Measurements from ENCODE around the gene KCNJ1. TPM values are rescaled to one million over a fixed set of nuclear protein-coding genes. Genes with fewer than 3 reads are reported as not detected.

KCNJ1 gene
- total RNA-seq, 4 donors from 2014 or later, result not detected

GRCh38 chr11:128859563-128860441 is 7.3 kb downstream of the KCNJ1 start:
- 42% methylated on average over 29 of the region's 33 CpGs for WGBS
- DNase-seq (ENCODE audit: extremely low spot score), result no peak
- Histone ChIP-seq H3K27me3 (peaks cover 0 to 17% (median 0%) of the 10 kb centered on the region in 4 donors), H3K4me1 (peaks cover 0 to 7% (median 0%) of the 10 kb centered on the region in 4 donors), H3K27ac (replicated peaks in 1 of 4) (no peak overlapping the region), H3K4me3 (no peak overlapping the region), H3K36me3 (no peaks in the 10 kb centered on the region), H3K9me3 (no peaks in the 10 kb centered on the region)
- intact Hi-C loops (cut with DNase I), result no loop called here
- TF ChIP-seq POLR2A (IDR thresholded peaks at IDR 0.05; ENCODE audit: low read depth), result no peak
- no peak for TF ChIP-seq POLR2AphosphoS5 (IDR thresholded peaks at IDR 0.05)
- peak; percentile 47 to 83 (median 59) for TF ChIP-seq CTCF (IDR thresholded peaks at IDR 0.05)
- no peak for TF ChIP-seq EP300 (IDR thresholded peaks at IDR 0.05)

DNA sequence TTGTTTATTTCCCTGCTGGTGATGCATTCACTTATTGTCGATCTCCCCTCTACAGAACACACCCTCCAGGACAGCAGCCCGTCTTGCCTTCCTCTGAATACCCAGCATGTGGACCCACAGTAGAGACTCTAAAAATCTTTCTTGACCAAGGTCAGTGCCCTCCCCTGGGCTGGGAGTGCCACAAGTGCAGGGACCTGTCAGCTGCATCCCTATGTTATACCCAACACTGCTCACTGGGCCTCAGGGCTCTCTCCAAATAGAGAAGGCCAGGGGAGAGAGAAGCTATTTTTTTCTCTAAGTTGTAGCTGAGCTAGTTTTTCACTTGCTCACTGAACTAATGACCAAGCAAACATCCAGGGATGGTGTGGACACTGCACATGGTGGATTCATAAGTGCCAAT is 9.8 kb downstream of the KCNJ1 start:
- H3K36me3 ChIP-seq, result no peaks in the 10 kb centered on the region
- peaks cover 0 to 7% (median 0%) of the 10 kb centered on the region in 4 donors for H3K4me1 ChIP-seq
- TF ChIP-seq CTCF (IDR thresholded peaks at IDR 0.05), result no peak
- no peak for TF ChIP-seq POLR2A (IDR thresholded peaks at IDR 0.05; ENCODE audit: low read depth)
- TF ChIP-seq POLR2AphosphoS5 (IDR thresholded peaks at IDR 0.05), result no peak
- TF ChIP-seq EP300 (IDR thresholded peaks at IDR 0.05), result no peak
- no peak for DNase-seq (ENCODE audit: extremely low spot score)
- H3K4me3 ChIP-seq, result no peak overlapping the region
- intact Hi-C loops (cut with DNase I), result no loop called here
- 97% methylated on average over 2 of the region's 2 CpGs for WGBS
- H3K9me3 ChIP-seq, result no peaks in the 10 kb centered on the region
- no peak overlapping the region for H3K27ac ChIP-seq (replicated peaks in 1 of 4)
- peaks cover 0 to 8% (median 0%) of the 10 kb centered on the region in 4 donors for H3K27me3 ChIP-seq

- H3K36me3 ChIP-seq, result no peaks in the 10 kb centered on the region
- 93% methylated on average over 6 of the region's 6 CpGs for WGBS
- H3K27ac ChIP-seq (replicated peaks in 1 of 4), result no peak overlapping the region
- DNase-seq (ENCODE audit: extremely low spot score), result no peak
- H3K9me3 ChIP-seq, result no peaks in the 10 kb centered on the region
- TF ChIP-seq CTCF (IDR thresholded peaks at IDR 0.05), result no peak
- TF ChIP-seq POLR2A (IDR thresholded peaks at IDR 0.05; ENCODE audit: low read depth), result no peak
- no peak for TF ChIP-seq EP300 (IDR thresholded peaks at IDR 0.05)
- TF ChIP-seq POLR2AphosphoS5 (IDR thresholded peaks at IDR 0.05), result no peak
- H3K4me1 ChIP-seq, result peaks cover 0 to 7% (median 0%) of the 10 kb centered on the region in 4 donors
- peaks cover 0 to 7% (median 0%) of the 10 kb centered on the region in 4 donors for H3K27me3 ChIP-seq
- intact Hi-C loops (cut with DNase I), result no loop called here
- H3K4me3 ChIP-seq, result no peak overlapping the region
Measured at GRCh38 chr11:128856241-128856640, 10.9 kb downstream of the KCNJ1 start.

DNA sequence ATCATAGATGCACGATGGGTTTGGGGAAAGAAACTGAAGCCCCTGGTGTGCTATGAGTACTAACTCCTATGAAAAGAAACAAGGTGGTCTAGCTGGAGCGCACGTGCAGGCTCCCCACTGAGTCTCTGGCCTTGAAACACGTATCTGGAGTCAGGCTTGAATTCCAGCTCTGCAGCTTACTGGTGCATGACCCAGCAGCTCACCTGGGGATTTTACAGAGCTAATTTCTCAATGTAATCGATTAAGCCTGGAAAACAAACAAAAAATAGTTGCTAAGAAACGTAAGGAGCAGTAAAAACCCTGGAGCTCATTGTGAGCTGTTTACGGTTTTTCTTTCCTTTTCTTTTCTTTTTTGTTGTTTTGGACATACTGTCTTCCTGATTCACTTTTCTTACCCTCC is 12.3 kb downstream of the KCNJ1 start:
- no peak for TF ChIP-seq EP300 (IDR thresholded peaks at IDR 0.05)
- TF ChIP-seq POLR2AphosphoS5 (IDR thresholded peaks at IDR 0.05), result no peak
- no peak for TF ChIP-seq CTCF (IDR thresholded peaks at IDR 0.05)
- TF ChIP-seq POLR2A (IDR thresholded peaks at IDR 0.05; ENCODE audit: low read depth), result no peak
- Histone ChIP-seq H3K27me3 (no peaks in the 10 kb centered on the region), H3K4me1 (peaks cover 0 to 2% (median 0%) of the 10 kb centered on the region in 4 donors), H3K27ac (replicated peaks in 1 of 4) (no peak overlapping the region), H3K9me3 (no peaks in the 10 kb centered on the region), H3K4me3 (no peak overlapping the region), H3K36me3 (no peaks in the 10 kb centered on the region)
- WGBS, result 86% methylated on average over 7 of the region's 7 CpGs
- no peak for DNase-seq (ENCODE audit: extremely low spot score)
- intact Hi-C loops (cut with DNase I), result no loop called here
